Esophagus muscularis mucosa (tissue), 4 donors: ENCODE results near the gene UBL4A.

Experiments used
- EP300 ChIP-seq: sonication (generic); formaldehyde crosslinking; IDR thresholded peaks from one replicate; pipeline ENCODE4 v1.6.1; 2017; ENCODE audit warnings: antibody characterized with exemption
- POLR2A ChIP-seq: fragments of 450-650 bp; IDR thresholded peaks from one replicate; pipeline ENCODE4 v1.6.1; 2017; ENCODE audit warnings: antibody characterized with exemption, moderate library complexity, mild to moderate bottlenecking, low read depth
- TF ChIP-seq, protein P1 (sequence below), 3 experiments: fragments of 200-600 bp in 2 of 3; fragments of 450-650 bp in 1 of 3; sonication (generic) in 2 of 3; IDR thresholded peaks; one replicate each; pipeline ENCODE4 v1.5.1; 2017 to 2019; ENCODE audit warnings: antibody characterized with exemption in 3 of 3, mild to moderate bottlenecking in 2 of 3, moderate library complexity in 1 of 3

DNA sequence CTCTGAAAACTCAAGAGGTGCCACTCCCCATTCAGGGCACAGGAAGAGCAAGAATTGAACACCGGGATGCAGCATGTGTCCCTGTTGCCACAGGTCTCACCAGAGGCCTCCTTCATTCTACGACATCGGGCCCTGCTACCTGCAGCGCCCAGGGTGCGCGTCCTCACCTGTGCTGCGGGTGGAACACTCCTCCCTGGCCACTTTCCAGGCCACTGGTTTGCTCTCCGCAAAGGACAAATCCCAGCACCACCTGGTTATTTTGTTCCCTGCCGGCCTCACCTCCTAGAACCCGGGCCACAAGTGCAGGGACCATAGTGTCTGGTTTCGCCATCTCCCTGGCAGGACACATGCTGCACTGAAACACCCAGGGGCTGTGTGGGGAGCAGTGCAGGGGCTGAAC, 43.9 kb upstream of the UBL4A start:
- TF ChIP-seq, protein P1, sequence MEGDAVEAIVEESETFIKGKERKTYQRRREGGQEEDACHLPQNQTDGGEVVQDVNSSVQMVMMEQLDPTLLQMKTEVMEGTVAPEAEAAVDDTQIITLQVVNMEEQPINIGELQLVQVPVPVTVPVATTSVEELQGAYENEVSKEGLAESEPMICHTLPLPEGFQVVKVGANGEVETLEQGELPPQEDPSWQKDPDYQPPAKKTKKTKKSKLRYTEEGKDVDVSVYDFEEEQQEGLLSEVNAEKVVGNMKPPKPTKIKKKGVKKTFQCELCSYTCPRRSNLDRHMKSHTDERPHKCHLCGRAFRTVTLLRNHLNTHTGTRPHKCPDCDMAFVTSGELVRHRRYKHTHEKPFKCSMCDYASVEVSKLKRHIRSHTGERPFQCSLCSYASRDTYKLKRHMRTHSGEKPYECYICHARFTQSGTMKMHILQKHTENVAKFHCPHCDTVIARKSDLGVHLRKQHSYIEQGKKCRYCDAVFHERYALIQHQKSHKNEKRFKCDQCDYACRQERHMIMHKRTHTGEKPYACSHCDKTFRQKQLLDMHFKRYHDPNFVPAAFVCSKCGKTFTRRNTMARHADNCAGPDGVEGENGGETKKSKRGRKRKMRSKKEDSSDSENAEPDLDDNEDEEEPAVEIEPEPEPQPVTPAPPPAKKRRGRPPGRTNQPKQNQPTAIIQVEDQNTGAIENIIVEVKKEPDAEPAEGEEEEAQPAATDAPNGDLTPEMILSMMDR (IDR thresholded peaks at IDR 0.05) = no peak
- TF ChIP-seq POLR2A (no peak), EP300 (no peak)
